WERI-Rb-1 (cell line): Measurements from ENCODE around the gene CLCN3.

Experiments
- DNase-seq: peaks from one replicate; pipeline ENCODE4 v3.0.0-alpha.2; 2020
- H3K27ac ChIP-seq: fragments of 250-450 bp; sonication (Bioruptor Pico); 2 replicates; pipeline ENCODE4 v1.5.1; 2020; ENCODE audit warnings: mild to moderate bottlenecking, moderate library complexity
- H3K27me3 ChIP-seq: fragments of 250-450 bp; sonication (Bioruptor Pico); 2 replicates; pipeline ENCODE4 v1.5.1; 2021; ENCODE audit warnings: mild to moderate bottlenecking, low read depth, moderate library complexity; ENCODE audit not compliant: insufficient read depth, severe bottlenecking
- H3K36me3 ChIP-seq: fragments of 250-450 bp; sonication (Bioruptor Pico); 2 replicates; pipeline ENCODE4 v1.5.1; 2020; ENCODE audit warnings: mild to moderate bottlenecking, moderate library complexity
- H3K4me3 ChIP-seq: 2 replicates; pipeline ENCODE4 v1.5.1; 2011; ENCODE audit warnings: low read depth, mild to moderate bottlenecking, control low read depth, low read length
- H3K9me3 ChIP-seq: fragments of 250-450 bp; sonication (Bioruptor Pico); 2 replicates; pipeline ENCODE4 v1.5.1; 2021; ENCODE audit warnings: mild to moderate bottlenecking, moderate library complexity; ENCODE audit not compliant: severe bottlenecking
- CTCF ChIP-seq: IDR thresholded peaks from 2 replicates; pipeline ENCODE4 v1.5.1; 2011; ENCODE audit warnings: low read depth, mild to moderate bottlenecking, control low read depth, inconsistent platforms, low read length

The CLCN3 gene

GRCh38 chr4:169644802-169645201, 24.4 kb downstream of the CLCN3 start:
- peaks cover 16% of the 10 kb centered on the region for H3K36me3 ChIP-seq
- no peaks in the 10 kb centered on the region for H3K27me3 ChIP-seq
- no peak overlapping the region for H3K4me3 ChIP-seq
- DNase-seq: no peak
- H3K9me3 ChIP-seq: no peaks in the 10 kb centered on the region
- H3K27ac ChIP-seq: no peak overlapping the region
- no peak for TF ChIP-seq CTCF

GRCh38 chr4:169645627-169646026, 25.2 kb downstream of the CLCN3 start:
- peaks cover 16% of the 10 kb centered on the region for H3K36me3 ChIP-seq
- H3K9me3 ChIP-seq: no peaks in the 10 kb centered on the region
- no peak for TF ChIP-seq CTCF
- DNase-seq: no peak
- H3K27me3 ChIP-seq: no peaks in the 10 kb centered on the region
- no peak overlapping the region for H3K4me3 ChIP-seq
- H3K27ac ChIP-seq: no peak overlapping the region

GRCh38 chr4:169649545-169650226, 29.3 kb downstream of the CLCN3 start:
- TF ChIP-seq CTCF: no peak
- Histone ChIP-seq H3K36me3 (peaks cover 5% of the 10 kb centered on the region), H3K27ac (no peak overlapping the region), H3K4me3 (no peak overlapping the region), H3K9me3 (no peaks in the 10 kb centered on the region), H3K27me3 (no peaks in the 10 kb centered on the region)
- DNase-seq: no peak

GRCh38 chr4:169650227-169650936, 30.0 kb downstream of the CLCN3 start:
- H3K27ac ChIP-seq: no peak overlapping the region

GRCh38 chr4:169652535-169652934, 32.2 kb downstream of the CLCN3 start:
- no peaks in the 10 kb centered on the region for H3K9me3 ChIP-seq
- no peaks in the 10 kb centered on the region for H3K27me3 ChIP-seq
- H3K27ac ChIP-seq: no peak overlapping the region
- TF ChIP-seq CTCF: no peak
- DNase-seq: no peak
- no peaks in the 10 kb centered on the region for H3K36me3 ChIP-seq
- no peak overlapping the region for H3K4me3 ChIP-seq

More at GRCh38 chr4:169650227-169650936, 30.0 kb downstream of the CLCN3 start:
- Histone ChIP-seq H3K27me3 (no peaks in the 10 kb centered on the region), H3K9me3 (no peaks in the 10 kb centered on the region), H3K4me3 (no peak overlapping the region), H3K36me3 (no peaks in the 10 kb centered on the region; the same call in 1 of the 2 replicates)
- TF ChIP-seq CTCF: no peak
- no peak for DNase-seq

- Histone ChIP-seq H3K9me3 (no peaks in the 10 kb centered on the region), H3K27me3 (no peaks in the 10 kb centered on the region), H3K4me3 (no peak overlapping the region), H3K36me3 (no peaks in the 10 kb centered on the region), H3K27ac (no peak overlapping the region)
- DNase-seq: no peak
- no peak for TF ChIP-seq CTCF
Measured at GRCh38 chr4:169655401-169655800, 35.0 kb downstream of the CLCN3 start.
